Measurements from ENCODE around the gene PSMD9.

The PSMD9 gene

DNA sequence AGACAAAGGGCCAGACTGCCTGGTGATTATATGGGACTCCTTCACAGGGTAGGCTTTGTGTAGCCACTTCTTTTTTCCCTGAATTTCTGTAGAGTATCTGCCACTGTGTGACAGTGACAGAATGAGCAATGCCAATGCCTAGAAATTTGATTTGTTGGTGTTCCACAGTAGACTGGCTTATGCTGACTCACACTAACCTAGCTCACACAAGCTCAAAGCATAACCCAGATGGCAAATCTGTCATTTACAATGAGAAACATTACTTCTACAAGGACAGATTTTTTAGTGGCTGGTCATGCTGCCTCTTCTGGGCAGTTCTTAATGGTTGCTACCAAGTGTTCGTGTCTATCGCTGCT lies 45.7 kb downstream of the PSMD9 start:
- Histone ChIP-seq H3K79me2 (ENCODE audit: insufficient read depth, low read length) (no peaks in the 10 kb centered on the region), H3K4me2 (ENCODE audit: insufficient read depth, low read length) (no peak overlapping the region), H4K20me1 (ENCODE audit: insufficient read depth, low read length) (no peaks in the 10 kb centered on the region), H3K4me3 (ENCODE audit: low read depth in 1 of 2, low read length in 2 of 2) (no peak overlapping the region), H3K36me3 (ENCODE audit: insufficient read depth, low read length) (no peaks in the 10 kb centered on the region), H2AFZ (ENCODE audit: low read depth, low read length) (no peak overlapping the region), H3K27ac (ENCODE audit: low read length) (no peak overlapping the region), H3K27me3 (ENCODE audit: insufficient read depth, low read length, poor library complexity) (no peaks in the 10 kb centered on the region), H3K4me1 (ENCODE audit: insufficient read depth, low read length) (peaks cover 1% of the 10 kb centered on the region; the same call in 1 of the 2 replicates), H3K9ac (ENCODE audit: low read depth, low read length) (no peak overlapping the region), H3K9me3 (ENCODE audit: insufficient read depth, low read length, severe bottlenecking) (no peaks in the 10 kb centered on the region)
- ATAC-seq (ENCODE audit: insufficient read depth, low read depth) (no peak), DNase-seq (no peak)
- no peak for TF ChIP-seq EZH2 (IDR thresholded peaks at IDR 0.05; ENCODE audit: borderline replicate concordance, low read depth, low read length, severe bottlenecking)
- TF ChIP-seq, protein P1, sequence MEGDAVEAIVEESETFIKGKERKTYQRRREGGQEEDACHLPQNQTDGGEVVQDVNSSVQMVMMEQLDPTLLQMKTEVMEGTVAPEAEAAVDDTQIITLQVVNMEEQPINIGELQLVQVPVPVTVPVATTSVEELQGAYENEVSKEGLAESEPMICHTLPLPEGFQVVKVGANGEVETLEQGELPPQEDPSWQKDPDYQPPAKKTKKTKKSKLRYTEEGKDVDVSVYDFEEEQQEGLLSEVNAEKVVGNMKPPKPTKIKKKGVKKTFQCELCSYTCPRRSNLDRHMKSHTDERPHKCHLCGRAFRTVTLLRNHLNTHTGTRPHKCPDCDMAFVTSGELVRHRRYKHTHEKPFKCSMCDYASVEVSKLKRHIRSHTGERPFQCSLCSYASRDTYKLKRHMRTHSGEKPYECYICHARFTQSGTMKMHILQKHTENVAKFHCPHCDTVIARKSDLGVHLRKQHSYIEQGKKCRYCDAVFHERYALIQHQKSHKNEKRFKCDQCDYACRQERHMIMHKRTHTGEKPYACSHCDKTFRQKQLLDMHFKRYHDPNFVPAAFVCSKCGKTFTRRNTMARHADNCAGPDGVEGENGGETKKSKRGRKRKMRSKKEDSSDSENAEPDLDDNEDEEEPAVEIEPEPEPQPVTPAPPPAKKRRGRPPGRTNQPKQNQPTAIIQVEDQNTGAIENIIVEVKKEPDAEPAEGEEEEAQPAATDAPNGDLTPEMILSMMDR (IDR thresholded peaks at IDR 0.05; ENCODE audit: borderline replicate concordance, extremely low read depth, low read length, poor library complexity, severe bottlenecking), result no peak

DNA sequence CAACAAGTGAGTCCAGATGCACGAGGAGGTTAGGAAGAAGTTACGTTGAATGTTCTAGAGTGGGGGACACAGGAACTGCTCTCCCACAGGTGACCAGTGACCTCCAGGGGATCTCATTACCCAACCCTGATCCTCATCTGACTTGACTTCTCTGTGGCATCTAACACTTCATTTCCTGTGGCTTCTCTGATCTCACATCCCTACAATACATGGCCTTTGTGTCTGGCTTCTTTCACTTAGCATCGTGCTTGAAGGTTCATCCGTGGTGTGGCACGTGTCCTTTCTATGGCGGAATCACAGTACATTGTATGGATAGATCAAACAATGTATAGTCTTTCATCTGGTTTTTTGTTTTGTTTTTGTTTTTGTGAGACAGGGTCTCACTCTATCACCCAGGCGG lies 49.1 kb downstream of the PSMD9 start:
- Histone ChIP-seq H3K4me2 (ENCODE audit: insufficient read depth, low read length) (no peak overlapping the region), H3K4me1 (ENCODE audit: insufficient read depth, low read length) (peaks cover 2% of the 10 kb centered on the region; the same call in 1 of the 2 replicates), H3K27ac (ENCODE audit: low read length) (no peak overlapping the region), H2AFZ (ENCODE audit: low read depth, low read length) (no peak overlapping the region), H3K27me3 (ENCODE audit: insufficient read depth, low read length, poor library complexity) (no peaks in the 10 kb centered on the region), H3K9ac (ENCODE audit: low read depth, low read length) (no peak overlapping the region), H3K4me3 (ENCODE audit: low read depth in 1 of 2, low read length in 2 of 2) (no peak overlapping the region), H3K9me3 (ENCODE audit: insufficient read depth, low read length, severe bottlenecking) (no peaks in the 10 kb centered on the region), H4K20me1 (ENCODE audit: insufficient read depth, low read length) (no peaks in the 10 kb centered on the region), H3K36me3 (ENCODE audit: insufficient read depth, low read length) (no peaks in the 10 kb centered on the region), H3K79me2 (ENCODE audit: insufficient read depth, low read length) (no peaks in the 10 kb centered on the region)
- peak; percentile 38; the same call in 1 of the 3 replicates for ATAC-seq (ENCODE audit: insufficient read depth, low read depth)
- TF ChIP-seq, protein P1 (IDR thresholded peaks at IDR 0.05; ENCODE audit: borderline replicate concordance, extremely low read depth, low read length, poor library complexity, severe bottlenecking), result no peak
- TF ChIP-seq EZH2 (IDR thresholded peaks at IDR 0.05; ENCODE audit: borderline replicate concordance, low read depth, low read length, severe bottlenecking), result no peak
- DNase-seq, result no peak

DNA sequence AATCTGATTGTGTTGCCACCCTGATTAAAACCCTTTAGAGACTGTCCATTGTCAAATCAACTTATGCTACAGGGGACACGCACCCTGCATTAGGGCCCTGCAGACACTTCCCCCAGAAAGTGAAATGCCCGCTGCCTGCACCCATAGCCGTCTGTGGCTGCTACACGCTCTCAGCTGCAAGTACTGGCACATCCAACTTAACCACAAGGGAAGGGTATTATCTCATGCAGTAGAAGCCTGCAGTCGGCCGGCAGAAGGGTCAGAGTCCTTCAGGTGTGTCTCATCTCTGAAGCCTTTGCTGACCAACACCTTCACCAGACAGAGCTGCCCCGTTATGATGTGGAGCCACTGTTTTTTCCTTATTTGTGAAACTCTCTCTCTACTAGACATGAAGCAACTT lies 50.6 kb downstream of the PSMD9 start:
- Histone ChIP-seq H2AFZ (ENCODE audit: low read depth, low read length) (no peak overlapping the region), H3K4me3 (ENCODE audit: low read depth in 1 of 2, low read length in 2 of 2) (no peak overlapping the region), H3K36me3 (ENCODE audit: insufficient read depth, low read length) (no peaks in the 10 kb centered on the region), H4K20me1 (ENCODE audit: insufficient read depth, low read length) (no peaks in the 10 kb centered on the region), H3K9ac (ENCODE audit: low read depth, low read length) (no peak overlapping the region), H3K27me3 (ENCODE audit: insufficient read depth, low read length, poor library complexity) (no peaks in the 10 kb centered on the region), H3K9me3 (ENCODE audit: insufficient read depth, low read length, severe bottlenecking) (no peaks in the 10 kb centered on the region), H3K79me2 (ENCODE audit: insufficient read depth, low read length) (no peaks in the 10 kb centered on the region), H3K4me1 (ENCODE audit: insufficient read depth, low read length) (peaks cover 2% of the 10 kb centered on the region; the same call in 1 of the 2 replicates), H3K27ac (ENCODE audit: low read length) (no peak overlapping the region), H3K4me2 (ENCODE audit: insufficient read depth, low read length) (no peak overlapping the region)
- peak; percentile 81 for ATAC-seq (ENCODE audit: insufficient read depth, low read depth)
- TF ChIP-seq, protein P1 (IDR thresholded peaks at IDR 0.05; ENCODE audit: borderline replicate concordance, extremely low read depth, low read length, poor library complexity, severe bottlenecking), result no peak
- TF ChIP-seq EZH2 (IDR thresholded peaks at IDR 0.05; ENCODE audit: borderline replicate concordance, low read depth, low read length, severe bottlenecking), result no peak
- peak; percentile 40 for DNase-seq
